RWPE2 (cell line): ENCODE data around the gene RPL13A.
"Not testable (repeated sequence)": the region's sequence is repeated elsewhere in the genome, so short reads cannot be mapped to it uniquely, and the experiment has no call there.

Experiments
- ATAC-seq: fragments of 200-7000 bp; cut with Tn5 transposase; 3 replicates; pipeline ENCODE4 v1.9.1; 2021; ENCODE audit warnings: low read depth
- DNase-seq: peaks from one replicate; pipeline ENCODE4 v3.0.0-alpha.2; 2020; ENCODE audit warnings: low spot score
- H3K27ac ChIP-seq: fragments of 450-650 bp; 2 replicates; pipeline ENCODE4 v1.5.1; 2017; ENCODE audit warnings: mild to moderate bottlenecking; ENCODE audit not compliant: poor library complexity, severe bottlenecking
- H3K27me3 ChIP-seq: fragments of 250-450 bp; sonication (Bioruptor Pico); 2 replicates; pipeline ENCODE4 v1.5.1; 2021; ENCODE audit warnings: mild to moderate bottlenecking, moderate library complexity; ENCODE audit not compliant: insufficient read depth, poor library complexity, severe bottlenecking
- H3K36me3 ChIP-seq: fragments of 250-450 bp; sonication (Bioruptor Pico); 2 replicates; pipeline ENCODE4 v1.5.1; 2020; ENCODE audit warnings: low read depth, mild to moderate bottlenecking, moderate library complexity
- H3K4me1 ChIP-seq: fragments of 250-450 bp; sonication (Bioruptor Pico); 2 replicates; pipeline ENCODE4 v1.5.1; 2021; ENCODE audit warnings: mild to moderate bottlenecking, moderate library complexity; ENCODE audit not compliant: insufficient read depth, poor library complexity, severe bottlenecking
- H3K4me3 ChIP-seq: fragments of 250-450 bp; sonication (Bioruptor Pico); 2 replicates; pipeline ENCODE4 v1.5.1; 2021; ENCODE audit warnings: mild to moderate bottlenecking, moderate library complexity; ENCODE audit not compliant: severe bottlenecking
- H3K9me3 ChIP-seq: fragments of 250-450 bp; sonication (Bioruptor Pico); 2 replicates; pipeline ENCODE4 v1.5.1; 2021; ENCODE audit warnings: mild to moderate bottlenecking, moderate library complexity; ENCODE audit not compliant: severe bottlenecking
- TF ChIP-seq, protein P1 (sequence below): fragments of 450-650 bp; IDR thresholded peaks from one replicate; pipeline ENCODE4 v1.5.1; 2017; ENCODE audit warnings: mild to moderate bottlenecking, moderate library complexity; ENCODE audit not compliant: poor library complexity, severe bottlenecking

The RPL13A gene

GRCh38 chr19:49443366-49444099 lies 43.9 kb upstream of the RPL13A start:
- peak overlapping the region; percentile 41 for H3K27ac ChIP-seq
- ATAC-seq (peak; percentile 75), DNase-seq (peak; percentile 96)

DNA sequence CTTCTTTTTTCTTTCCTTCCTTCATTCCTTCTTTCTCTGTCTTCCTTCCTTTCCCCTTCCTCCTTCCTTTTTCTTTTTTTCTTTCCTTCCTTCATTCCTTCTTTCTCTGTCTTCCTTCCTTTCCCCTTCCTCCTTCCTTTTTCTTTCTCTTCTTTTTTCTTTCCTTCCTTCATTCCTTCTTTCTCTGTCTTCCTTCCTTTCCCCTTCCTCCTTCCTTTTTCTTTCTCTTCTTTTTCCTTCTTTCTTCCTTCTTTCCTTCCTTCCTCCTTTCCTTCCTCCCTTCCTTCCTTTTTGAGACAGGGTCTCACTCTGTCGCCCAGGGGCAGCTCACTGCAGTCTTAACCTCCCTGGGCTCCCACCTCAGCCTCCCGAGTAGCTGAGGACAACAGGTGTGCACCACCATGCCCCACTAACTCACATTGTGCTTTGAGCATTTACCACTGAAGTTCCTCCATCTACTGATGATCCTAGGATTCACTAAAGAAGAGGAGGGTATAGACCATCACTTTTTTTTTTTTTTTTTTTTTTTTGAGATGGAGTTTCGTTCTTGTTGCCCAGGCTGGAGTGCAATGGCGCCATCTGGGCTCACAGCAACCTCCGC lies 43.2 kb upstream of the RPL13A start:
- H3K27me3 ChIP-seq: peaks cover 31% of the 10 kb centered on the region
- ATAC-seq, H3K9me3 ChIP-seq, H3K27ac ChIP-seq, H3K4me1 ChIP-seq, DNase-seq, H3K4me3 ChIP-seq: not testable (repeated sequence)
- H3K36me3 ChIP-seq: peaks cover 15% of the 10 kb centered on the region

More at GRCh38 chr19:49443366-49444099, 43.9 kb upstream of the RPL13A start:
- Histone ChIP-seq H3K27me3 (peaks cover 38% of the 10 kb centered on the region), H3K36me3 (peaks cover 11% of the 10 kb centered on the region), H3K4me3 (peak overlapping the region; percentile 41), H3K9me3 (no peaks in the 10 kb centered on the region), H3K4me1 (no peaks in the 10 kb centered on the region)
- TF ChIP-seq, protein P1, sequence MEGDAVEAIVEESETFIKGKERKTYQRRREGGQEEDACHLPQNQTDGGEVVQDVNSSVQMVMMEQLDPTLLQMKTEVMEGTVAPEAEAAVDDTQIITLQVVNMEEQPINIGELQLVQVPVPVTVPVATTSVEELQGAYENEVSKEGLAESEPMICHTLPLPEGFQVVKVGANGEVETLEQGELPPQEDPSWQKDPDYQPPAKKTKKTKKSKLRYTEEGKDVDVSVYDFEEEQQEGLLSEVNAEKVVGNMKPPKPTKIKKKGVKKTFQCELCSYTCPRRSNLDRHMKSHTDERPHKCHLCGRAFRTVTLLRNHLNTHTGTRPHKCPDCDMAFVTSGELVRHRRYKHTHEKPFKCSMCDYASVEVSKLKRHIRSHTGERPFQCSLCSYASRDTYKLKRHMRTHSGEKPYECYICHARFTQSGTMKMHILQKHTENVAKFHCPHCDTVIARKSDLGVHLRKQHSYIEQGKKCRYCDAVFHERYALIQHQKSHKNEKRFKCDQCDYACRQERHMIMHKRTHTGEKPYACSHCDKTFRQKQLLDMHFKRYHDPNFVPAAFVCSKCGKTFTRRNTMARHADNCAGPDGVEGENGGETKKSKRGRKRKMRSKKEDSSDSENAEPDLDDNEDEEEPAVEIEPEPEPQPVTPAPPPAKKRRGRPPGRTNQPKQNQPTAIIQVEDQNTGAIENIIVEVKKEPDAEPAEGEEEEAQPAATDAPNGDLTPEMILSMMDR: peak; percentile 98

GRCh38 chr19:49445997-49446396 lies 41.4 kb upstream of the RPL13A start:
- ATAC-seq (no peak), DNase-seq (no peak)
- TF ChIP-seq, protein P1: no peak
- H3K27ac ChIP-seq: no peak overlapping the region
- H3K27me3 ChIP-seq: peaks cover 13% of the 10 kb centered on the region
- H3K9me3 ChIP-seq: no peaks in the 10 kb centered on the region
- H3K4me3 ChIP-seq: no peak overlapping the region
- peaks cover 24% of the 10 kb centered on the region for H3K36me3 ChIP-seq
- H3K4me1 ChIP-seq: no peaks in the 10 kb centered on the region

DNA sequence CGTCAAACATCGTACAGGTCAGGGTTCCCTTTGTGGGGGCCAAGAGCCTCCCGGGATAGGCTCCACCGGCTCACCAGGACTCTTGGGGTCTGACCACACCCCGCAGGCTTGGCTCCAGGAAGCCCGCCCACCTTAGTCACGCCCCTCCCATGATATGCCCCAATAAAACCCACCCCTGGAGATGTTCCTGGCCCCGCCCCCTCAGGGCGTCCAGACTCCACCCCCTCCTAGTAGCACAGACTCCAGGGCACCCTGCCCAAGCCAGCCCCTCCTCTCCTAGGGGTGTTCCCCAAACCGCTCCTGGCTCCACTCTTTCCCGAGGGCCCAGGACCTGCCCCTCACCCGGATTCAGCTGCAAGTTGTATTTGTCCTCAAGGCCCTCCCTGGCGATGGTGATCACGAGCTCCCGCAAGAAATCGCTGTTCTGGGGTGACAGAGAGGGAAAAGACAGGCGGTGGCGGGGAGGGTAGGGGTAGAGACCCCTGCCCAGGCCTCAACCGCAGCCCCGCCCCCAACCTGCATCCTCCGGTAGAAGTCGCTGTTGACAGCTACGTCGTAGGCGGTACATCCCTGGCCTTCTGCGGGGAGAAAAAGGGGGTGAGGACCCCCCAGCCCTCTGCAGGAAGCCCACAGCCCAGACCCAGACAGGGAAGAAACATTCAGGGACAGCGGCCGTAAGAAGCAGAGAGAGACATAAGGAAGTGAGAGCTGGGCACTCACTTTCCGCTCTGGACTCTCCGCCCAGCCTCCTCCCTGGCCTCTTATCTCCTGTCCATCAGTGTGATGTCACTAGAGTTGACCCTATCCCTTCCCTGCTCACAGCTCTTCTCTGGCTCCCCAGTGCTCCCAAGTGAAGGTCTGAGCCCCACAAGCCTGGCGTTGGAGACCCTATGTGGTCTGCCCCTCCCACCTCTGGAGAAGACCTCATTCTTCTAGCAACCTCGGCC lies 39.6 kb upstream of the RPL13A start:
- DNase-seq (no peak), ATAC-seq (no peak)
- no peak overlapping the region for H3K4me3 ChIP-seq
- no peak overlapping the region for H3K27ac ChIP-seq
- no peaks in the 10 kb centered on the region for H3K27me3 ChIP-seq
- H3K36me3 ChIP-seq: peaks cover 24% of the 10 kb centered on the region
- TF ChIP-seq, protein P1: no peak
- H3K9me3 ChIP-seq: no peaks in the 10 kb centered on the region
- H3K4me1 ChIP-seq: no peaks in the 10 kb centered on the region

DNA sequence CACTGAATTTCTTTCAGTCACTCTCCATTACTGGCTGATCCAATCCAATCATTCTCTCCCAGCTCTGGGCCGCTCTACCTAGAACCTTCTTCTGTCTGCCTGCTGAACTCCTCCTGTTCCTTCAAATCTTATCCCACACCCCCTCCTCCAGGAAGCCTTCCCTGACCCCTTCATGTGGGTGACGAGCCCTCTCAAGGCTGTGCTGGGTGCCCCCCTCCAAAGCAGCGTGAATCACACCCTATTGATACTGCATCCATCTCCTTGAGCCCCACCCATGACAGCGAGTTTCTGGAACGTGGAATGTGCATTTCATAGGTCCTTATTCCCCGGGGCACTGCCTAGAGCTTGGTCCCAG lies 39.0 kb upstream of the RPL13A start:
- Histone ChIP-seq H3K4me1 (no peaks in the 10 kb centered on the region), H3K4me3 (no peak overlapping the region)

More for the DNA sequence above, 39.0 kb upstream of the RPL13A start:
- ATAC-seq: no peak
- TF ChIP-seq, protein P1: no peak
- DNase-seq: no peak
- H3K9me3 ChIP-seq: no peaks in the 10 kb centered on the region
- no peak overlapping the region for H3K27ac ChIP-seq
- no peaks in the 10 kb centered on the region for H3K27me3 ChIP-seq
- peaks cover 24% of the 10 kb centered on the region for H3K36me3 ChIP-seq
